Bone marrow (tissue), 2 donors: ENCODE measurements around the gene TTBK1.

Source experiments
- DNase-seq, 2 donors: peaks; one replicate each; lab custom pipeline; 2025; lab: John Stamatoyannopoulos, UW

Gene TTBK1

DNA sequence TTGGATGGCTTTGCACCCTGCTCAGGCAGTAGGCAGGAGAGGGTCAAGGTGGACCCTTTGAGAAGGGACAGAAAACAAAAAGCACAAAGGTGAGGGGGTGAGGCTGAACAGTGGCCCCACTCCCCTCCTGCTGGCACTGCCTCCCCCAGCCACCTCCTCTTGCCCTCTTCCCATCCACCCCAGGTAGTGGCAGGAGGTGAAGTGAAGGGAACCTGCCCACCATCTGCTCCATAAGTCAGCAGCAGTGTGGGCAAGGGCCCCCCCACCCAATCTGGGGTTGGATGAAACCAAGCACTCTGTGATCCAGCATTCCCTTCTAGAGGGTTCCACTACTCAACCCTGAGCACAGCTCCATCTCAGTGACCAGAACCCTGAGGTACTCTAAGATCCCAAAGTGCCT is 28.7 kb downstream of the TTBK1 start:
- no peak for DNase-seq

GRCh38 chr6:43273707-43274106 is 30.4 kb downstream of the TTBK1 start:
- no peak for DNase-seq

GRCh38 chr6:43274127-43274915 is 31.0 kb downstream of the TTBK1 start:
- no peak for DNase-seq

DNA sequence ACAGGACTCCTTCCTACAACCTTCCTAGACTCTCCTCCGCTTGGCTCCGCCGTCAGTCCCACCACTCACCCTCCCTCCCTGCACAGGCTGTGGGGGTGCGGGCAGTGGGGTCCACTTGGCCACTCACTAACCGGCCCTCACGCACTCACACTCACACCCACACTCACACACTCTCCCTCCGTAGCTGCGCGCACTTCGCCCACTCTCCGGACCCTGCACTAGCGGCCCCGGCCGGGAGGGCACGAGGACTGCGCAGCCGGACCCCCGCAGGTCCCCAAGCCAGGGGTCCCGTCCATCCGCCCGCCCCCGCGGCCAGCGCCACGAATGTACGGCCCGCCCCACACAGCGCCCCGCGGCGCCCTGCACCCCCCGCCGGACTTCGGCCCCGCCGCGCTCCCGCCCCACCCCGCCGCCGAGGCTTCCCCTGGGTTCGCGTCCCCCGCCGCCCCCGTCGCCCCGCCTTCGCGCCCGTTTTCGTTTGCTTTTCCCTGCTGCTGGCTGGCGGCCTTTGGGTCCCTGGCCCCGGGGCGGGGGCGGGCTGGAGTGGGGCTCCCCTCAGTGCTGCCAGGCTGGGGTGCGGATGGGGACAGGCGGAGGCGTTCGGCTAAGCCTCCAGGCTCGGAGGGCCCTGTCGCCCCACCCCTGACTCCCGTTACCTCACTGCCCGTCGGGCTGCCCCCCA is 31.8 kb downstream of the TTBK1 start:
- no peak for DNase-seq

DNA sequence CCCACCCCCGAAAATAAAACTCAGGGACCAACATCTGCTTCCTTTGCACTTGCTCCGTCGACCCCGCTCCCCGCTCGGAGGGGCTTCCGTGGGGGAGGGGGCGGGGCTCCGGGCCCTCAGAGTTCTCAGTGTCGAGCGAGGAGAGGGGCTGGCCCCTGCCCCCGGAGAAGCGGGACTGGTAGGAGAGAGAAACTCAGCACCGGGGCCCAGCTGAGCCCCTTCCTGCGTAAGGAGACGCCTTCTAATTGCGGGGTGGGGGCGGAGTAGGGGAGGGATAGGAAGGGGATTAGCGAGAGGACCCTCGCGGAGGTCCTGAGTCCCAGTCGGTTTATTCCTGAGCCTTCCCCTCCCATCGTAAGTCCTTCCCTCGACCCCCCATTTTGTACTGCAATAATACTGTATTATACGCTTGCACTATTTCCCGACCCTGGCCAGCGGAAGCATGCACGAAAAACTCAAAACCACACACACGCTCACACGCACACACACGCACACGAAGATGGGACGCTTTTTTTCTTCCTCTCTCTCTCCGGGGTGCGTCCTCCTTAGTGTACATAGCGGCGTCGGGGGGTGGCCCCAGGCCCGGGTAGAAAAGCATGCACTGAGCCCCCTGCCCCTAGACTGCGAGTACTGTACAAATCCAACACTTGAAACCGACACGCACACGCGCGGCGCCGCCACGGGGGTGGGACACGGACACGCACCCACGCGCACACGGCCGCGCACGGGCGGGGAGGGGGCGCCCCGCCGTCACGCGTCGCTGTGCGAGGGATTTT is 32.7 kb downstream of the TTBK1 start:
- DNase-seq: no peak

- no peak for DNase-seq
Observed at GRCh38 chr6:43276577-43277305, 33.5 kb downstream of the TTBK1 start.

GRCh38 chr6:43277306-43277642 is 34.0 kb downstream of the TTBK1 start:
- no peak for DNase-seq

- DNase-seq: no peak
Observed at GRCh38 chr6:43277643-43278523, 34.6 kb downstream of the TTBK1 start.

DNA sequence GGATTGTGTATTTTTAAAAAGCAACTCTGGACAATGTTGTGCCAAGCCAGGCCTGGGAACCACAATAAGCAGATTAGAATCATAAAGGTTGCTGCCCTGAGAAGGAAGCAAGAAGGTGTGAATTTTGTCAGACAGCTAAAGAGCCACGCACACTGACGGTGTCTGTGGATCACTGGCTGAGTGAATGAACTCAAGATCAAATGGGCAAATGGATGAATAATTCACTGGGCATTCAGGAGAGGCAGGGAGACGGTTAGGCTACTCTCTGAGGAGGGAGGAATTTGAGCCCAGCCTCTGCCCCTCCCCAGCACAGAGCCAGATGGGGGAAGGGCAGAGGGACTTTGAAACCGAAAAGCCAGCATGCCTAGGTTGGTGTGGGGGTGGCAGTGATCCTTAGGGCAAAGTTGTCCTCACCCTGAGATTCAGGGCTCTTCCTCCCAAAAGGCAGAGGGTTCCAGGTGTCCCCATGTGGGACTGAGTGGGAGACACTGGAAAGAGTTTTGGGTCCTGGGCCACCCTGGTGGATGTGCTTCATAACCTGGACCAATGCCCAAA is 35.3 kb downstream of the TTBK1 start:
- DNase-seq: no peak

GRCh38 chr6:43280234-43280633 is 37.0 kb downstream of the TTBK1 start:
- no peak for DNase-seq

GRCh38 chr6:43282060-43282459 is 38.8 kb downstream of the TTBK1 start:
- DNase-seq: no peak

GRCh38 chr6:43282636-43283513 is 39.6 kb downstream of the TTBK1 start:
- no peak for DNase-seq

DNA sequence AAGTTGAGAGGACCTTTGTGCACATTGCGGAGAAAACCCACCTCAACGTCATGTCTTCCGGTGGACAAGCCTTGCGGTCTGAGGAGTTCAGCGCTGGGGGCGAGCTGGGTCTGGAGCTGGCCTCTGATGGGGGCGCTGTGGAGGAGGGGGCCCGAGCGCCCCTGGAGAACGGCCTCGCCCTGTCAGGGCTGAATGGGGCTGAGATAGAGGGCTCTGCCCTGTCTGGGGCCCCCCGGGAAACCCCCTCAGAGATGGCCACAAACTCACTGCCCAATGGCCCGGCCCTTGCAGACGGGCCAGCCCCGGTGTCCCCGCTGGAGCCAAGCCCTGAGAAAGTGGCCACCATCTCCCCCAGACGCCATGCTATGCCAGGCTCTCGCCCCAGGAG is 40.2 kb downstream of the TTBK1 start:
- DNase-seq: no peak

DNA sequence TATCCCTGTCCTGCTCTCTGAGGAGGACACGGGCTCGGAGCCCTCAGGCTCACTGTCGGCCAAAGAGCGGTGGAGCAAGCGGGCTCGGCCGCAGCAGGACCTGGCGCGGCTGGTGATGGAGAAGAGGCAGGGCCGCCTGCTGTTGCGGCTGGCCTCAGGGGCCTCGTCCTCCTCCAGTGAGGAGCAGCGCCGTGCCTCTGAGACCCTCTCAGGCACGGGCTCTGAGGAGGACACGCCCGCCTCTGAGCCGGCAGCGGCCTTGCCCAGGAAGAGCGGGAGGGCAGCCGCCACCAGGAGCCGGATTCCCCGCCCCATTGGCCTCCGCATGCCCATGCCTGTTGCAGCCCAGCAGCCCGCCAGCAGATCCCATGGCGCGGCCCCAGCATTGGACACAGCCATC is 40.6 kb downstream of the TTBK1 start:
- DNase-seq: no peak

DNA sequence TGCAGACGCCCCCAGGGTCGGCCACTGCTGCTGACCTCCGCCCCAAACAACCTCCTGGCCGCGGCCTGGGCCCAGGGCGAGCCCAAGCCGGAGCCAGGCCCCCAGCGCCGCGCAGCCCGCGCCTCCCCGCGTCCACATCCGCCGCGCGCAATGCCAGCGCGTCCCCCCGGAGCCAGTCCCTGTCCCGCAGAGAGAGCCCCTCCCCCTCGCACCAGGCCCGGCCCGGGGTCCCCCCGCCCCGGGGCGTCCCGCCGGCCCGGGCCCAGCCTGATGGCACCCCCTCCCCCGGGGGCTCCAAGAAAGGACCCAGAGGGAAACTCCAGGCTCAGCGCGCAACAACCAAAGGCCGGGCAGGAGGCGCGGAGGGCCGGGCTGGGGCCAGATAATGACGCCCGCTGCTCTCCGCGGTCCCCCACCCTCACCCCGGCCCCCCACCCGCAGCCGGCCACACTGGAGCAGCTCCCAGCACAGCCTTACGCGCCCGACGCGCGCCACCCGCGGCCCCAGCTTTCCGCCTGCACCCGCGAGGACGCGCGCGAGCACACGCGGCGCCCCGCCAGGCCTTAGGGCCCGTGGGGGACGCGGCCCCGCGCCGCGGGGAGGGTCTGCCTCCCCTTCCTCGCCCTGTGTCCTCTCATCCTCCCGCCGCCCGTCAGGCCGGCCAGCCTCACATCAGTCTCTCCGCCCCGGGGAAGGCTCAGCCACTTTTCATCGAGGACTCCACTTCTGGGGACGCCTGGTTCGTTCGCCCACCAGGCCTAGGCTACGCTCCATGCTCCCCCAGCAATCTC is 41.9 kb downstream of the TTBK1 start:
- DNase-seq: no peak

DNA sequence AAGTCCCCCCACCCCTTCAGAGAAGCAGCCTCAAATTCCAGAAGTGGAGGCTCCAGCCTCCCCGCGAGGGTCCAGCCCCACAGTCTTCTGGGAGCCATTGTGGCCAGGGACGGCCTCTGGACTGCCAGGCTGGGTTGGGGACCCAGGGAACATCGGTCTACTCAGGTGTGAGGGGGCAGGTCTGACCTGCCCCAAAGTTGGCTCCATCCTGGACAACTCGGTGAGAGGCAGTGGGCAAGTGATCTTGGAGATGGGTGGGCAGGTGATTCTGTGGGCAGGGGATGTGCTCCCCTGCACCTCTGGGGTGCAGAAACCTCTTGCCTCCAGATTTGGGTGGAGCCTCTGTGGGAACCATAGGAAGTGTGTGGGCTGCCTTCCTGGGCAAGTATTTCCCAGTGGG is 42.6 kb downstream of the TTBK1 start:
- DNase-seq: no peak

GRCh38 chr6:43286456-43286979 is 43.2 kb downstream of the TTBK1 start:
- DNase-seq: no peak

DNA sequence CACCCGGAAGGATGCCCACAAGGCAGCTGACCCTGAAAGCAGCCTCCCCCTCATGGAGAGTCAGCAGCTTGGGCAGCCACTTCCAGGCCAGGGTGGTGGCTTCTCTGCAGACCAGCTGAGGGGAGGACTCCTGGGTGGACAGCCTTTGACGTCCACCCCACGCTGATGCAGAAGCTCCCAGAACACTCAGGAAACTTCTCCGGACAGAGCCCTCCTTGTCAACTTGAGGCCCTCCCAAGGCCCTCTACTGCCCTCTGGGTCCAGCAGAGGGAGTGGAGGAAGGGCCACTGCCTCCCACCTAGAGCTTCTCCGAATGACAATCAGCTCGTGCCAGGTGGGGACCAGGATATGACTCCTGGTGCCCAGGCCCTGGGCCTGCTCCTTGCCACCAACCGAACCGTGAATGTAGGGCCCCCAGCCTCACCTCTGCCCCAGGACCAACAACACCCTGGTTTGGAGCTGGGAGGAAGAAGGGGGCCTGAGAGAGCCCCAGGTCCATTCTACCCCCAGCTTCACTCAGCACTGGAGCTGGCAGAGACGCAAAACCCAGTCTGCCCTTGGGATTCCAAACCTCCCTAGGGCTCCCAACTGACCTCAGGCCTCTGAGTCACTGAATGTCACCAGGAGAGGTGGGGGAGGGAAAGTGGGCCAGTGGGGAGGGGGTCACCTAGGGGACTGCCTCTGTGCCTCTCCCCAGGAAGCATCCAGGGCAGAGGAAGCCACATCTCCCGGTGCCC is 43.9 kb downstream of the TTBK1 start:
- no peak for DNase-seq
